ENCODE measurements around the gene DTL.

DNA sequence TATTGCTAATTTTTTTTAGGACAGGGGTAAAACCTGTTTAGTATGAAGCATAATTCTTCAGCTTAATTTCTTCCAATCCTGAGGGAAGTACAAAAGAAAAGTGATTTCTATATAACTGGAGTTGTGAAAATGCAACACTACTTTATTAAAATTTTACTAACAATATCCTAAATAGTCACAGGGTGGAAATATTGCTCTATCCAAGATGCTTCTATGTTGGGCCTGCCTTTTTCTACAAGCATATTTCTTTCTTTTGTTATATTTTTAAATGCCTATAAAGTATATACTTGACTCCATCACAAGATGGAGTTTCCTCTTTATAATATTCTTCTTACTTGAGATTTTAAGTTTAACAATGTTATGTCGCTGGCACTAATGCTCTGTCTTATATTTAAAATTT, 37.9 kb downstream of the DTL start:
- TF ChIP-seq, protein P1, sequence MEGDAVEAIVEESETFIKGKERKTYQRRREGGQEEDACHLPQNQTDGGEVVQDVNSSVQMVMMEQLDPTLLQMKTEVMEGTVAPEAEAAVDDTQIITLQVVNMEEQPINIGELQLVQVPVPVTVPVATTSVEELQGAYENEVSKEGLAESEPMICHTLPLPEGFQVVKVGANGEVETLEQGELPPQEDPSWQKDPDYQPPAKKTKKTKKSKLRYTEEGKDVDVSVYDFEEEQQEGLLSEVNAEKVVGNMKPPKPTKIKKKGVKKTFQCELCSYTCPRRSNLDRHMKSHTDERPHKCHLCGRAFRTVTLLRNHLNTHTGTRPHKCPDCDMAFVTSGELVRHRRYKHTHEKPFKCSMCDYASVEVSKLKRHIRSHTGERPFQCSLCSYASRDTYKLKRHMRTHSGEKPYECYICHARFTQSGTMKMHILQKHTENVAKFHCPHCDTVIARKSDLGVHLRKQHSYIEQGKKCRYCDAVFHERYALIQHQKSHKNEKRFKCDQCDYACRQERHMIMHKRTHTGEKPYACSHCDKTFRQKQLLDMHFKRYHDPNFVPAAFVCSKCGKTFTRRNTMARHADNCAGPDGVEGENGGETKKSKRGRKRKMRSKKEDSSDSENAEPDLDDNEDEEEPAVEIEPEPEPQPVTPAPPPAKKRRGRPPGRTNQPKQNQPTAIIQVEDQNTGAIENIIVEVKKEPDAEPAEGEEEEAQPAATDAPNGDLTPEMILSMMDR (IDR thresholded peaks at IDR 0.05; ENCODE audit: insufficient read depth, low read length, poor library complexity, severe bottlenecking): no peak
- TF ChIP-seq EZH2phosphoT487 (conservative IDR thresholded peaks at IDR 0.05; ENCODE audit: low read length): no peak

Measured in SU-DHL-6 (cell line).